Measurements from ENCODE around the gene PDCL2.

The PDCL2 gene

DNA sequence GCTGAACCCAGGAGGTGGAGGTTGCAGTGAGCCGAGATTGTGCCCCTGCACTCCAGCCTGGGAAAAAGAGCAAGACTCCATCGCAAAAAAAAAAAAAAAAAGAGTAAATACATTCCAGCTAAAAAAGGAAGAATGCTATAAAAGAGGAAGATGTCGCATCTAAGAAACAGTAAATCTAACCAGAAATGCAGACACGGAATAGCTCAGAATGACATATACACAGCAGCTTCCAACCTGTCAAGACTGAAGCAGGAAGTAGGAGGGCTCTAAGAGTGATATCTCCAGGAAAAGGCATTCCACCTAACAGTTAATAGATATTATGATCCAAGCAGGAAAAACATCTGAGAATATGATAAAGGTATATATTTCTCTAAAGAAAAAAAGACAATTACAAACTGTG, 61.4 kb downstream of the PDCL2 start:
- no peak for DNase-seq

DNA sequence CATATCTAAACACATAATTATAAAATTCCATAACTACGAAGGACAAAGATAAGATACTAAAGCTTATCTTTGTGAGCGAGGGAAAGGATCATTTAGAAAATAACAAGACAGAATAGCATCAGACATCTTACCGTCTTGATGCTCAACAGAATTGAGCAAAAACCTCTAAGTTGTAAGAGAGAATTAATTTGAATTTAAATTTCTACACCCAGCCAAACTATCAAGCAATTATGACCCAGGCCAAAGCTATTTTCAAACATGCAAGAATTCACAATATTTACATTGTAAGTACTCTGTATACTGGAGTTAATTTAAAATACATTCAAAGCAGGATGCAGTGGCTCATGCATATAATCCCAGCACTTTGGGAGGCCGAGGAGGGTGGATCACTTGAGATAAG, 61.9 kb downstream of the PDCL2 start:
- DNase-seq: no peak

GRCh38 chr4:55528491-55528890, 63.6 kb downstream of the PDCL2 start:
- DNase-seq: no peak

GRCh38 chr4:55524844-55525571, 67.0 kb downstream of the PDCL2 start:
- no peak for DNase-seq

- no peak for DNase-seq
These were observed 73.6 kb downstream of the PDCL2 start for GRCh38 chr4:55518442-55518841.

DNA sequence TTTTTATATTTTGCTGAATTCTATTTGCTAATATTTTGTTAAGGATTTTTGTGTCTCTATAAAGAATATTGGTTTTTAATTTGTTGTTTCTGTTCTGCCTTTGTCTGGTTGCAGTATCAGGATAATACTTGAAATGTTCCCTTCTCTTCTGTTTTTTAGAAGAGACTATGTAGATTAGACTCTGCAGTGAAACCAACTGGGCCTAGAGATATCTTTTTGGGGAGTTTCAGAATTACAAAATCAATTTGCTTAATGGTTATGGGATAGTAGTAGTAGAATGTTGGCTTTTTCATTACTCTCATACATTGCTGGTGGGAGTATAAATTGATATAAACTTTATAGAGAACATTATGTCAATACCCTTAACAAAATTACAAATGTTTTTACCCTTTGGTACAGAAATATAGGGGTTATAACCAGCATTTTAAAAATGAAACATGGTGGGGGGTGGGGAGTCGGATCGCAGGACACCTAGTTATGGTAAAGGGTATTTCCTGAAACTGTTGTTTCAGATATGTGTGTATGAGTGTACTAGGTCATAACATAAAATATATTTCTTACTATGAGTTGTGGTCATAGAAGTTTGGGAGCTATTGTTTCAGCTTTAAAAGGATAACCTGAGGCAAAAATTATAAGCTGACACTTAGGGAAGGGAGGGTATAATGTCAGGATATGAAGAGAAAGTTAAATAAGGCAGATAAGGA, 74.4 kb downstream of the PDCL2 start:
- DNase-seq: no peak

DNA sequence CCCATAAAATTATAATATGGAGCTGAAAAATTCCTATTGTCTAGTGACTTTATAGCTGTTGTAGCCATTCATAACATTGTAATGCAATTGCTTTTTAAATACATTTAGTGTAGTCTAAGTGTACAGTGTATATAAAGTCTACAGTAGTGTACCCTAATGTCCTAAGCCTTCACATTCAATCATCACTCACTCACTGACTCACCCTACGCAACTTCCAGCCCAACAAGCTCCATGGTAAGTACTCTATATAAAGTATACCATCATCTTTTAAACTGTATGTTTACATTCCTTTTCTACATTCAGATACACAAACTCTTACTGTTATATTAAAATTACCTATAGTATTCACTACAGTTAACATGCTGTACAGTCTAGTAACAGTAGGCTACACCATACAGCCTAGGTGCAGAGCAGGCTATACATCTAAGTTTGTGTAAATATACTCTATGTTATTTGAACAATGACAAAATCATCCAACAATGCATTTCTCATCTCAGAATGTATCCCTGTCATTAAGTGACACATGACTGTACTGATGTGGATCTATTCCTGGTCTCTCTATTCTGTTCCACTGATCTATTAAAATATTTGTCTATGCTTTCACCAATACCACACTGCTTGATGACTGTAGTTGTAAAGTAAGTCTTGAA, 79.0 kb downstream of the PDCL2 start:
- DNase-seq: no peak

GRCh38 chr4:55512077-55512476, 80.0 kb downstream of the PDCL2 start:
- no peak for DNase-seq

- DNase-seq: no peak
These were observed 81.4 kb downstream of the PDCL2 start for GRCh38 chr4:55510685-55511084.

- DNase-seq: no peak
These were observed 82.8 kb downstream of the PDCL2 start for GRCh38 chr4:55509266-55509665.

DNA sequence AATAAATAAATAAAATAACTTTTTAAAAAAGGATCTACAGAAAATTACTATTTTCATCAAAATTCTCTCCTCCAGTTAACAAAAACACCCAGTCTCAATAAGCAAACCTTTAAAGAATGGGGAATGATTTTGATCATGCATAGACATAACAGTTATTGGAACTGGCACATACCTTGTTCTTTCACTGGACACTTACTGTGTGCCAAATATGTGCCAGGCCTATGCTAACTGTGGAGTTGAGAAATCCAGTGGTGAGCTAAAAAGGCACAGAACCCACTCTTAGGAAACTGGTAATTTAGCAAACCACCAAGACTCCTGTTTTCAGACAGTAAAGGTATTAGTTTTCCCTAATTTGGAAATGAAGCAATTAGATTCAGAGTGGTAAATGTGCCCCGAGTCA, 84.4 kb downstream of the PDCL2 start:
- DNase-seq: no peak
